HG03097 (cell line): Measurements from ENCODE around the gene FYB1.
"Not testable (repeated sequence)": the region's sequence is repeated elsewhere in the genome, so short reads cannot be mapped to it uniquely, and the experiment has no call there.

Experiments
- ATAC-seq: cut with Tn5 transposase; IDR thresholded peaks from one replicate; pipeline ENCODE4 v1.9.1; 2021; ENCODE audit not compliant: unreplicated experiment, low FRiP score

FYB1 gene

GRCh38 chr5:39191216-39191615 lies 28.1 kb downstream of the FYB1 start:
- no peak for ATAC-seq

DNA sequence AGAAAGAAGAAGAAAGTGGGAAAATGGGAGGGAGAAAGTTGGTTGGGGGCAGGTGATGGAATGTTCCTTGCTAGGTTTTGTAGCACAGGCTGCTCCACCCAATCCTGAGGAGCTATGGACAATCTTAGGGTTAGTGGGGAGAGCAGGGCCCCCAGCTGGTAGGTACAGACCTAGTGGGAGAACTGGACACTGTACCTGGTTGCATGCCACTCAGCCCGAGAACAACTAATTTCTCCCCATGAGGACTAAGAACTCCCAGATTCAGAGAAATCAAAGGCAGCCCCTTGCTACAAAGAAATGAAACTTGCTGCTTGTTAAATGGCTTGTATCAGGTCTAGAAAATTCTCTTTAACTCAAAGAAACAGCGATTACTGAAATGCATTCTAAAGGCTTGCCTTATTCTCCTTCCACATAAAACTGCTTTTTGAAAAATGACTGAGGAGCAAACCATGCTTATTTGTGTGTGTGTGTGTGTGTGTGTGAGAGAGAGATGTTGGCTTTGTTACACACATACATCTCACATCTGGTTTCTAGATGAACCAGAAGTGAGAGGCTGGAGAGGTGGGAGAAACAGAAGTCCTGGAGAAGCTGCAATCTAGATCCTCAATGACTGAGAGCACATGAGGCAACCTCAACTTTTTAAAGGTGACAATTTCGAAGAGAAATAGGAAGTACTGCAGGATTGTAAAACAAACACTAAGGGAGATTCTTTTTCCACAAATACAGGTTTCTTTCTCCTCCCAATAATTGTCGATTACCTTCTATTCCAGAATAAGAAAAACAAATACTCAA lies 28.9 kb downstream of the FYB1 start:
- no peak for ATAC-seq

- ATAC-seq, result no peak
Observed at GRCh38 chr5:39189292-39189955, 29.9 kb downstream of the FYB1 start.

- no peak for ATAC-seq
Observed at GRCh38 chr5:39187831-39188731, 31.3 kb downstream of the FYB1 start.

DNA sequence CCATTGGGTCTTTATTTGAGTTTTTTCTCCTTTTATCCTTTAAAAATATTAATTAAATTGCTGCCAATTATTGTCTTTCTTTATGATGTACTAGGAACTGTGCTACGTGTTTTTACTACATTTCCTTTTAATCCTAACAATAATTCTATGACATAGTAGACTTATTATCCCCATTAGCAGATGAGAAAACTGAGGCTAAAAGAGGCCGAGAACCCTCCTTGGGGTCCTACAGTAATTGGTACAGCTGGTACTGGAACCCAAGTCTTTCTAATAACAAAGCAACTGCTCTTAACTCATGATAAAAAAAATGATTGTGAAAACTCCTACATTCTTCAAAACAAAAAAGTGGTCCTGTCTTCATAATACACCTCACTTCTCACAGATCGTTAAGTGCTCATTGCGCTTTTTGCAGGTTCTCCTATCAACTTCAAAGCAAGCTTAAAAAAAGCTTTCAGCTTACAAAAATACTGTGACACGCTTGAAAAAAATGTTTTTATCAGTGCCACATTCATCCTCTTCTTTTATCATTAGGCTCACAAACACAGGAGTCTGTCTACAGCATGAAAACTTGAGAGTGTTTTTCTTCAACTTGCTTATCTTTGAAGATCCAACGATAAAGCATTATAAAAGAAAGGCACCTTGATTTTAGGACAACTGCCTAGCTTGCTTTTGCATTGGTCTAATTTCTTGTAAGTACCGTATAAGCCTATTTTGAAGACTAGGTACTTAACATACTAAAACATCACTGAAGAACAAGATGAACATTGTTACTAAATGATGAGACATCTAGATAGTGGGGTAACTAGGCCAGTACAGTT lies 32.4 kb downstream of the FYB1 start:
- ATAC-seq, result no peak

- ATAC-seq, result no peak
Observed at GRCh38 chr5:39186289-39186688, 33.1 kb downstream of the FYB1 start.

GRCh38 chr5:39185761-39186160 lies 33.6 kb downstream of the FYB1 start:
- no peak for ATAC-seq

GRCh38 chr5:39179561-39179960 lies 39.8 kb downstream of the FYB1 start:
- not testable (repeated sequence) for ATAC-seq

- ATAC-seq, result no peak
Observed at GRCh38 chr5:39178861-39179260, 40.5 kb downstream of the FYB1 start.

DNA sequence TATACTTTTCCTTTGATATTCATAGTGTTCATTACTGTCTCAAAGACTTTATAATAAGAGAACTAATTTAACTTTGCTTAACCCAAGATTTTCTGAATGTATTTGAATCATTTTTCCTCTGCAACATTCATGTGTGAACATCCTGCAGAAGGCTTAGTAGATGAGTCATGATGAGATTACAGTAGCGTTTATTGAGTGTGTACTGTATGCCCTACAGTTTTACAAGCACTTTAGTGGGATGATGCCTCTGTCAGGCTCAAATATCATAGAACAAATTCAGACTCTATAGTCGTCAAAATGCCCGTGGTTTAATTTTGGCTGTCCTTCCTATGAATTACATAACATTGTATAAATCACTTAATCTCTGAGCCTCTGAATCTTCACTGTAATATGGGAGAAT lies 41.2 kb downstream of the FYB1 start:
- no peak for ATAC-seq

- peak; percentile 72 for ATAC-seq
Observed at GRCh38 chr5:39177631-39177964, 41.8 kb downstream of the FYB1 start.

- peak; percentile 46 for ATAC-seq
Observed at GRCh38 chr5:39176759-39177630, 42.4 kb downstream of the FYB1 start.

DNA sequence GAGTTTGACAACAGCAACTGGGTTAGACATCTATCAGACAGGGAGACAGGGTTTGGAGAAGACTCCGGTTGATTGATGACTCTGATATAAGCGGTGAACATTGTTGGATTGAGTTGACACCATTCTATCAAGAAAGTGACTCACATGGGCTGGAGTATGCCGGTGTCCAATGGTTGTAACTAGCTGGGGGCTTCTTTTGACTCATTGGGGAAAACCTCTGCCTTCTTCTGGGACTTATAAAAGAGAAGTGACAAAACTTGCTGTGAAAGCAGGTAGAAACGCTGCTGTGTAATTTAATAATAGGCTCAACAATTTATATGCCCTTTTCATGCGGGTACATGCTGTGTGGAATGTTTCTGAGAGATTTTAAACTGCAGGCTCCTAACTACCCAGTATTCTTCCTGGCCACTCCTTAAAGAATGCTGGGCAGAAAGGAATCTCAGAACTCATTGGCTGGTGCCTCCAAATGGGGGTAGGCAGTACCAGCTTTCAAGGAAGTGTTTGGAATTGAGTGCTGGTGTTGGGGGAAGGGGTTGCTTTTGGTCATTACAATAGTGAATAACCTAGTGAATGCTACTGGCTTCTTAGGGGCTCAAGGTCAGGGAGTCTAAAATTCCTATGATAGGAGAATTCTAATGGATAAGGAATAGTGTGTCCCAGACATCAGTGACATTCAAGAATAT lies 43.9 kb downstream of the FYB1 start:
- ATAC-seq, result no peak

DNA sequence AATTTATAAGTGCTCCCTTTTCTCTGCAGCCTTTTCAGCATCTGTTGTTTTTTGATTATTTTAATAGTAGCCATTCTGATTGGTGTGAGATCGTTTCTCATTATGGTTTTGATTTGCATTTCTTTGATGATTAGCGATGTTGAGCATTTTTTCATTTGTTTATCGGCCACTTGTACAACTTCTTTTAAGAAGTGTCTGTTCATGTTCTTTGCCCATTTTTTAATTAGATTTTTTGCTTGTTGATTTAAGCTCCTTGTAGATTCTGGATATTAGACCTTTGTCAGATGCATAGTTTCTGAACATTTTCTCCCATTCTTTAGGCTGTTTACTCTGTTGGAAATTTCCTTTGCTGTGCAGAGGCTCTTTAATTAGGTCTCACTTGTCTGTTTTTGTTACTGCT lies 46.3 kb downstream of the FYB1 start:
- ATAC-seq, result no peak

DNA sequence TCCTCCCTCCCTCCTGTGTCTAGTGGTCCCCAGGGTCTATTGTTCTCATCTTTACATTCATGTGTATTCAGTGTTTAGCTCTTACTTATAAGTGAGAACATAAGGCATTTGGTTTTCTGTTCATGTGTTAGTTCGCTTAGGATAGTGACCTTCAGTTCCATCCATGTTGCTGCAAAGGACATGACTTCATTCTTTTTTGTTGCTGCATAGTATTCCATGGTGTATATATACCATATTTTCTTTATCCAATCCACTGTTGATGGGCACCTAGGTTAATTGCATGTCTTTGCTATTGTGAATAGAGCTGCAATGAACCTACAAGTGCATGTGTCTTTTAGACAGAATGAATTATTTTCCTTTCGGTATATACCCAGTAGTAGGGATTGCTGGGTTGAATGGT lies 46.8 kb downstream of the FYB1 start:
- no peak for ATAC-seq

DNA sequence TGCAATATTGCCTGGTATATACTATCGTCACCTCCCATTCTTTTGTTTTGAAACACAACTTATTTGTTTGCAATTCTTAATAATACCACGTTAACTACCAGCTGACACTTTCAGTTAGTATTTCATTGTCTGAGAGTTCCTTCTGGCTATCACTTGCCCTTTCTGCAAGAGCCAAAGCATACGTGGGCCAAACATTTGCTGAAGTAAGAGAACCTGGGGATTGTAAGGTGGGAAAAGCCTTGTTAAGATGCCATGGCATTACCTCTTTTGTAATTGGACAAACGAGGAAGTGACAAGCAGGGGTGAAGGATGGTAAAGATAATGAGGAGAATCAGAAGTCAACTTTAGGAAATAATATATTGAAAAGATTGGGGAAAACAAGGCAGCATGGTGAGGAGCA lies 47.7 kb downstream of the FYB1 start:
- no peak for ATAC-seq

DNA sequence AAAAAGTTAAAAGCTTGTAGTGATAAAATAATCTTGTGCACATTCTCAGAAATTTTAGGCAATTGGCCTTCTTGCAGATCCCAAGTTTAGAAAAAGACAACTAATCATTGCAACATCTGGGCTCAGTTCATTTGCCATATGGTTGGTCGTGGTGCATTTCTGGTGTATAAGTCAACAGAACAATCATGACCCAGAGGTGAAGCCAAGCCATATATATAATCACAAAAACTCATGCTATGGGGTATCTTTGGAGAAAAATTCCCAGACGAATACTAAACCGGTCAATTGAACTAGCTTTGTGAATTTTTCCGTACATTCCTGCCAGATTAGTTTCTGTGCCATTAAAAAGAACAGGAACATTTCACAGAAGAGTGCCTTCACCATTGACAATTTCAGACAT lies 50.3 kb downstream of the FYB1 start:
- no peak for ATAC-seq

DNA sequence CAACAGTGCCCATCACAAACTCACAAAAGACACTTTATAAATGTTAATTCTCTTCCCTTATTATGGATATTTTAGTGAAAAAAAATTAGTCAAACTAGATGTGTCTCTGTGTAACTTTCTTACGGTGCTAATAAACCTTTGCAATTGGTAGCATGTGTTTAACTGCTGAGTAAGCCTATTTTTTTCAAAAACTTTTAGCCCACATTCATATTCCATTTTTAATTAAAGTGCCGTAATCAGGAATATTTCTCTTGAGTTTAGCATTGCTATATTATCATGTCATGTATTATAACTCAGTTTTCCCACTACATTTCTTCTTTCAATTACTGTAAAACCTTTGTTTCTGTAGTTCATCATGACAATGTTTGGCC lies 51.4 kb downstream of the FYB1 start:
- no peak for ATAC-seq
